Measurements from ENCODE around the gene SYT3.

SYT3 gene

GRCh38 chr19:50667177-50667758, 27.6 kb upstream of the SYT3 start:
- no peak overlapping the region for H3K9ac ChIP-seq (ENCODE audit: low read length)
- H4K20me1 ChIP-seq (ENCODE audit: low read depth, low read length), result no peaks in the 10 kb centered on the region
- H3K27ac ChIP-seq (ENCODE audit: low read depth, low read length), result no peak overlapping the region
- no peak overlapping the region for H3K4me2 ChIP-seq (ENCODE audit: low read depth, low read length, poor library complexity, severe bottlenecking)
- no peaks in the 10 kb centered on the region for H3K36me3 ChIP-seq (ENCODE audit: low read length)
- H3K27me3 ChIP-seq (ENCODE audit: low read length), result no peaks in the 10 kb centered on the region
- TF ChIP-seq EZH2phosphoT487 (conservative IDR thresholded peaks at IDR 0.05; ENCODE audit: low read length) (no peak), CTCF (IDR thresholded peaks at IDR 0.05; ENCODE audit: insufficient read depth, low read length, poor library complexity, severe bottlenecking) (no peak)
- no peaks in the 10 kb centered on the region for H3K79me2 ChIP-seq (ENCODE audit: insufficient read depth, low read length)
- H3K4me3 ChIP-seq (ENCODE audit: insufficient read depth, low read length, poor library complexity, severe bottlenecking), result no peak overlapping the region
- H3K9me3 ChIP-seq (ENCODE audit: insufficient read depth, low read length), result no peaks in the 10 kb centered on the region
- H3K9me2 ChIP-seq (replicated peaks; ENCODE audit: insufficient read depth, low read length), result no peaks in the 10 kb centered on the region
- no peak overlapping the region for H2AFZ ChIP-seq (ENCODE audit: low read depth, low read length, severe bottlenecking)
- H3F3A ChIP-seq (ENCODE audit: insufficient read depth), result no peaks in the 10 kb centered on the region

DNA sequence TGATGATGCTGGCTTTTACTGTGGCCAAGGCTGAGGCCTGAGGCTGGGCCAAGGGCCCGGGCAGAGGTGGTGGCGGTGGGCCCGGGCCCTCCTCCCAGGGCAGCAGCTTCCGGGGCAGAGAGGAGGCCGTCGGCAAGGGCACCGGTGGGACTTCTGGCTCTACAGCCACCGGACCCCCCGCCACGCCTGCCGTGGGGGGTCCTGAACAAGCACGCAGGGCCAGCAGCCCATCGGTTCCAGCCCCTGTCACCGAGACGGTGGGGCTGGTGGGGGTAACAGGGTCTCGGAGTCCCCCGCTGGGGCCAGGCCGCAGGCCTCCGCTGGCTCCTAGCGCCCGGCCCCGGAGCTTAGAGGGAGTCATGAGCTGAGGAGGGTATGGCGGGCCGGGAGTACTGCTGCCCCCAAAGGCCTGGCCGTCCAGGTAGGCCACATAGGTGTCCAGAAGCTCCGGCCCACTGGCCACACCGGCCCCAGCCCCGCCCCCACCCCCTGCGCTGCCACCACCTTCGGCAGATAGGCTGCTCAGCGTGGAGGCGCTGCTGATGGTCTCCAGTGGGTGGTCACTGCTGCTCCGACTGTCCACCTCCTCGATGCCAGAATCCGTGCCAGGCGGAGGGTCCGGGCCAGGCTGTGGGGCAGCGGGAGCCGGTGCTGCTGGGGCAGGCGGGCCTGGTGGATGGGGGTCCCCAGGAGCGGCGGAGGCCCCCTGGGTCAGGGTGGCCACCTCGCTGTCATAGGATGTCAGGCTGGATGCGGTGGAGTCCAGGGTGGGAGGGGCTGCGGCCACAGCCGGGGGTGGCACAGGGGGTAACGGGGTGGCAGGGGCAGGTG, 26.9 kb upstream of the SYT3 start:
- Histone ChIP-seq H3K9me2 (replicated peaks; ENCODE audit: insufficient read depth, low read length) (no peaks in the 10 kb centered on the region), H4K20me1 (ENCODE audit: low read depth, low read length) (no peaks in the 10 kb centered on the region)

GRCh38 chr19:50664204-50664603, 24.5 kb upstream of the SYT3 start:
- Histone ChIP-seq H3F3A (ENCODE audit: insufficient read depth) (no peaks in the 10 kb centered on the region), H3K9ac (ENCODE audit: low read length) (no peak overlapping the region), H3K4me2 (ENCODE audit: low read depth, low read length, poor library complexity, severe bottlenecking) (no peak overlapping the region), H3K9me3 (ENCODE audit: insufficient read depth, low read length) (no peaks in the 10 kb centered on the region), H2AFZ (ENCODE audit: low read depth, low read length, severe bottlenecking) (no peak overlapping the region), H4K20me1 (ENCODE audit: low read depth, low read length) (no peaks in the 10 kb centered on the region), H3K4me3 (ENCODE audit: insufficient read depth, low read length, poor library complexity, severe bottlenecking) (no peak overlapping the region), H3K36me3 (ENCODE audit: low read length) (no peaks in the 10 kb centered on the region), H3K79me2 (ENCODE audit: insufficient read depth, low read length) (no peaks in the 10 kb centered on the region), H3K9me2 (replicated peaks; ENCODE audit: insufficient read depth, low read length) (no peaks in the 10 kb centered on the region), H3K27ac (ENCODE audit: low read depth, low read length) (no peak overlapping the region), H3K27me3 (ENCODE audit: low read length) (no peaks in the 10 kb centered on the region)
- TF ChIP-seq EZH2phosphoT487 (conservative IDR thresholded peaks at IDR 0.05; ENCODE audit: low read length) (no peak), CTCF (IDR thresholded peaks at IDR 0.05; ENCODE audit: insufficient read depth, low read length, poor library complexity, severe bottlenecking) (no peak)

More for the DNA sequence above, 26.9 kb upstream of the SYT3 start:
- TF ChIP-seq EZH2phosphoT487 (conservative IDR thresholded peaks at IDR 0.05; ENCODE audit: low read length), result no peak
- Histone ChIP-seq H3K27ac (ENCODE audit: low read depth, low read length) (no peak overlapping the region), H3K79me2 (ENCODE audit: insufficient read depth, low read length) (no peaks in the 10 kb centered on the region), H3K4me2 (ENCODE audit: low read depth, low read length, poor library complexity, severe bottlenecking) (no peak overlapping the region), H3K36me3 (ENCODE audit: low read length) (no peaks in the 10 kb centered on the region), H2AFZ (ENCODE audit: low read depth, low read length, severe bottlenecking) (no peak overlapping the region), H3K9ac (ENCODE audit: low read length) (no peak overlapping the region), H3F3A (ENCODE audit: insufficient read depth) (no peaks in the 10 kb centered on the region), H3K27me3 (ENCODE audit: low read length) (no peaks in the 10 kb centered on the region), H3K4me3 (ENCODE audit: insufficient read depth, low read length, poor library complexity, severe bottlenecking) (no peak overlapping the region), H3K9me3 (ENCODE audit: insufficient read depth, low read length) (no peaks in the 10 kb centered on the region)

GRCh38 chr19:50663482-50663790, 23.8 kb upstream of the SYT3 start:
- no peaks in the 10 kb centered on the region for H3K27me3 ChIP-seq (ENCODE audit: low read length)
- no peak overlapping the region for H3K4me3 ChIP-seq (ENCODE audit: insufficient read depth, low read length, poor library complexity, severe bottlenecking)
- no peaks in the 10 kb centered on the region for H3K9me3 ChIP-seq (ENCODE audit: insufficient read depth, low read length)
- no peaks in the 10 kb centered on the region for H3K79me2 ChIP-seq (ENCODE audit: insufficient read depth, low read length)
- no peak overlapping the region for H3K9ac ChIP-seq (ENCODE audit: low read length)
- no peaks in the 10 kb centered on the region for H3F3A ChIP-seq (ENCODE audit: insufficient read depth)
- H3K9me2 ChIP-seq (replicated peaks; ENCODE audit: insufficient read depth, low read length), result no peaks in the 10 kb centered on the region
- no peaks in the 10 kb centered on the region for H4K20me1 ChIP-seq (ENCODE audit: low read depth, low read length)
- no peak overlapping the region for H3K27ac ChIP-seq (ENCODE audit: low read depth, low read length)
- H3K4me2 ChIP-seq (ENCODE audit: low read depth, low read length, poor library complexity, severe bottlenecking), result no peak overlapping the region
- TF ChIP-seq EZH2phosphoT487 (conservative IDR thresholded peaks at IDR 0.05; ENCODE audit: low read length), result no peak
- TF ChIP-seq CTCF (IDR thresholded peaks at IDR 0.05; ENCODE audit: insufficient read depth, low read length, poor library complexity, severe bottlenecking), result no peak
- no peaks in the 10 kb centered on the region for H3K36me3 ChIP-seq (ENCODE audit: low read length)
- no peak overlapping the region for H2AFZ ChIP-seq (ENCODE audit: low read depth, low read length, severe bottlenecking)
